CD14-positive monocyte (primary cell): ENCODE data around the gene ACAA1. TPM values are rescaled to one million over a fixed set of nuclear protein-coding genes. Genes with fewer than 3 reads are reported as not detected.
A peak's percentile ranks its signal among the peaks of the same experiment; 100 is the strongest.

Experiments
- DNase-seq, 3 donors: peaks; one replicate each; pipeline ENCODE4 v3.0.0-alpha.2; 2011 to 2022
- H2AFZ ChIP-seq: 2 replicates; pipeline ENCODE4 v1.6.0; 2012; ENCODE audit warnings: mild to moderate bottlenecking, low read depth, low read length, inconsistent platforms; ENCODE audit not compliant: insufficient read depth, poor library complexity, severe bottlenecking
- H3K27ac ChIP-seq, 2 donors: 1 replicate in 1 of 2; 2 replicates in 1 of 2; pipeline ENCODE4 v1.5.1; 2012 to 2013; ENCODE audit warnings: low read length in 2 of 2, control low read depth in 1 of 2, inconsistent platforms in 1 of 2, low read depth in 1 of 2, mild to moderate bottlenecking in 1 of 2
- H3K27me3 ChIP-seq, 2 donors: one replicate each; pipeline versions ENCODE4 v1.6.0 to v1.6.1; 2011 to 2013; ENCODE audit warnings: low read length in 2 of 2; ENCODE audit not compliant: control insufficient read depth in 2 of 2, insufficient read depth in 2 of 2
- H3K36me3 ChIP-seq, 2 donors: replicated peaks in 1 of 2; 1 replicate in 1 of 2; 2 replicates in 1 of 2; pipeline versions ENCODE4 v1.5.1 to v1.6.1; 2012 to 2013; ENCODE audit warnings: low read length in 2 of 2, control low read depth in 1 of 2, inconsistent platforms in 1 of 2, mild to moderate bottlenecking in 1 of 2; ENCODE audit not compliant: insufficient read depth in 2 of 2, control insufficient read depth in 1 of 2
- H3K4me1 ChIP-seq, 2 donors: 1 replicate in 1 of 2; 2 replicates in 1 of 2; pipeline versions ENCODE4 v1.5.1 to v1.6.1; 2012 to 2013; ENCODE audit warnings: low read length in 2 of 2, control low read depth in 1 of 2, inconsistent platforms in 1 of 2, mild to moderate bottlenecking in 1 of 2, moderate library complexity in 1 of 2; ENCODE audit not compliant: insufficient read depth in 2 of 2, control insufficient read depth in 1 of 2
- H3K4me2 ChIP-seq: replicated peaks from 2 replicates; pipeline ENCODE3; 2012; ENCODE audit warnings: low read length, moderate library complexity, mild to moderate bottlenecking; ENCODE audit not compliant: poor library complexity, severe bottlenecking; ENCODE audit errors: extremely low read depth
- H3K4me3 ChIP-seq, 3 experiments: fragments of 200-600 bp in 1 of 3; sonication (generic) in 1 of 3; replicated peaks in 1 of 3; 1 replicate in 2 of 3; 2 replicates in 1 of 3; pipeline ENCODE4 v1.5.1; 2011 to 2013; ENCODE audit warnings: low read length in 3 of 3, mild to moderate bottlenecking in 3 of 3, control low read depth in 2 of 3, low read depth in 2 of 3, inconsistent platforms in 1 of 3, moderate library complexity in 1 of 3
- H3K79me2 ChIP-seq: 2 replicates; pipeline ENCODE4 v1.6.0; 2012; ENCODE audit warnings: mild to moderate bottlenecking, control low read depth, inconsistent platforms, low read length, moderate library complexity; ENCODE audit not compliant: insufficient read depth
- H3K9ac ChIP-seq: 2 replicates; pipeline ENCODE4 v1.6.0; 2017; ENCODE audit warnings: low read length, mild to moderate bottlenecking; ENCODE audit not compliant: insufficient read depth, poor library complexity, severe bottlenecking
- H3K9me3 ChIP-seq, 2 donors: replicated peaks in 1 of 2; 1 replicate in 1 of 2; 2 replicates in 1 of 2; pipeline versions ENCODE4 v1.5.1 to v1.6.1; 2012 to 2013; ENCODE audit warnings: low read length in 2 of 2, control low read depth in 1 of 2; ENCODE audit not compliant: control insufficient read depth in 1 of 2, insufficient read depth in 1 of 2
- H4K20me1 ChIP-seq: 2 replicates; pipeline ENCODE4 v1.6.0; 2012; ENCODE audit warnings: mild to moderate bottlenecking, low read length, control low read depth, moderate library complexity; ENCODE audit not compliant: insufficient read depth
- H3K27ac Mint-ChIP-seq, 7 donors: one replicate each; pipeline ENCODE4 v1.8.0; 2020; ENCODE audit warnings: mild to moderate bottlenecking in 7 of 7, mixed read lengths in 7 of 7, moderate library complexity in 6 of 7, inconsistent platforms in 2 of 7
- H3K27me3 Mint-ChIP-seq, 3 donors: one replicate each; pipeline ENCODE4 v1.8.0; 2021 to 2022; ENCODE audit warnings: low read depth in 3 of 3, mild to moderate bottlenecking in 3 of 3, mixed read lengths in 3 of 3, moderate library complexity in 3 of 3, inconsistent platforms in 1 of 3
- H3K36me3 Mint-ChIP-seq, 2 donors: one replicate each; pipeline ENCODE4 v1.8.0; 2020; ENCODE audit warnings: mixed read lengths in 2 of 2, inconsistent platforms in 1 of 2, mild to moderate bottlenecking in 1 of 2
- H3K4me1 Mint-ChIP-seq: one replicate; pipeline ENCODE4 v1.8.0; 2020; ENCODE audit warnings: mild to moderate bottlenecking, mixed read lengths
- H3K4me3 Mint-ChIP-seq, 2 donors: one replicate each; pipeline ENCODE4 v1.8.0; 2020; ENCODE audit warnings: mild to moderate bottlenecking in 2 of 2, mixed read lengths in 2 of 2, moderate library complexity in 1 of 2
- H3K9me3 Mint-ChIP-seq, 7 donors: one replicate each; pipeline ENCODE4 v1.8.0; 2020 to 2022; ENCODE audit warnings: mixed read lengths in 7 of 7, mild to moderate bottlenecking in 6 of 7, moderate library complexity in 6 of 7, inconsistent platforms in 2 of 7
- CTCF ChIP-seq: fragments of 200-600 bp; IDR thresholded peaks from one replicate; pipeline ENCODE4 v1.8.0; 2022; ENCODE audit warnings: antibody characterized with exemption, mild to moderate bottlenecking
- WGBS: methylation state at CpG from one replicate; pipeline ENCODE4 v1.1.5; 2013; ENCODE audit warnings: missing lambda C conversion rate; ENCODE audit not compliant: insufficient coverage; 5-methylcytosine and 5-hydroxymethylcytosine counted together
- intact Hi-C, 2 donors: fragments of 100-400 bp; cut with micrococcal nuclease; formaldehyde crosslinking; loops; one replicate each; pipeline versions ENCODE4 v1.15.0 to v1.15.1; 2023
- polyA plus RNA-seq, 3 donors: library from polyadenylated mRNA; depleted of rRNA in 1 of 3; unstranded in 2 of 3; stranded (reverse) in 1 of 3; fragments of 300-500 nt in 2 of 3; fragments of >200 nt in 1 of 3; fragmentation: Illumina TruSeq in 2 of 3; gene quantifications; 1 replicate in 2 of 3; 2 replicates in 1 of 3; pipeline ENCODE4 v1.2.3, GENCODE V29; 2012 to 2021

The ACAA1 gene
- polyA plus RNA-seq, 3 donors, result 123 to 268 (median 133) TPM

GRCh38 chr3:38102444-38102814 is 34.5 kb downstream of the ACAA1 start:
- peak; percentile 58 to 90 (median 67) for DNase-seq
- H3K36me3 Mint-ChIP-seq, result peaks cover 0 to 2% of the 10 kb centered on the region in 2 donors
- H3K9me3 ChIP-seq, result no peaks in the 10 kb centered on the region
- H3K36me3 ChIP-seq, result no peaks in the 10 kb centered on the region
- no peak overlapping the region for H2AFZ ChIP-seq
- no peak for TF ChIP-seq CTCF
- peak overlapping the region; percentile 52 for H3K4me2 ChIP-seq
- H4K20me1 ChIP-seq, result no peaks in the 10 kb centered on the region
- WGBS, result no CpG with 5 or more reads among the region's 1 CpG
- peak overlapping the region in 1 of 2 donors; percentile 73 for H3K4me3 Mint-ChIP-seq
- H3K27ac ChIP-seq, result peak overlapping the region in 1 of 2 donors; percentile 60
- peaks cover 28 to 31% of the 10 kb centered on the region in 2 donors for H3K4me1 ChIP-seq
- peaks cover 1 to 7% (median 4%) of the 10 kb centered on the region in 3 donors for H3K27me3 Mint-ChIP-seq
- no peaks in the 10 kb centered on the region for H3K27me3 ChIP-seq
- peaks cover 0 to 9% (median 4%) of the 10 kb centered on the region in 7 donors for H3K9me3 Mint-ChIP-seq
- H3K9ac ChIP-seq, result no peak overlapping the region
- H3K4me3 ChIP-seq, result peak overlapping the region in 1 of 3 experiments; percentile 18
- H3K79me2 ChIP-seq, result no peaks in the 10 kb centered on the region
- H3K4me1 Mint-ChIP-seq, result peaks cover 36% of the 10 kb centered on the region
- peak overlapping the region; percentile 47 to 79 (median 70) for H3K27ac Mint-ChIP-seq
- intact Hi-C loops, result no loop called here

GRCh38 chr3:38101811-38102443 is 35.0 kb downstream of the ACAA1 start:
- Mint-ChIP-seq H3K4me3 (peak overlapping the region in 1 of 2 donors; percentile 73), H3K4me1 (peaks cover 31% of the 10 kb centered on the region), H3K27ac (peak overlapping the region; percentile 47 to 84 (median 76)), H3K36me3 (peaks cover 0 to 2% of the 10 kb centered on the region in 2 donors), H3K27me3 (peaks cover 1 to 7% (median 4%) of the 10 kb centered on the region in 3 donors), H3K9me3 (peaks cover 0 to 9% (median 4%) of the 10 kb centered on the region in 7 donors)
- Histone ChIP-seq H3K9me3 (no peaks in the 10 kb centered on the region), H2AFZ (no peak overlapping the region), H3K36me3 (no peaks in the 10 kb centered on the region), H3K4me3 (peak overlapping the region in 1 of 3 experiments; percentile 18), H4K20me1 (no peaks in the 10 kb centered on the region), H3K27ac (peak overlapping the region; percentile 35 to 60), H3K27me3 (no peaks in the 10 kb centered on the region), H3K4me2 (peak overlapping the region; percentile 52), H3K79me2 (no peaks in the 10 kb centered on the region), H3K4me1 (peaks cover 23 to 26% of the 10 kb centered on the region in 2 donors), H3K9ac (no peak overlapping the region)
- TF ChIP-seq CTCF, result no peak
- 33% methylated on average over 3 of the region's 6 CpGs for WGBS
- DNase-seq, result peak; percentile 16 to 83 (median 17)
- intact Hi-C loops, result no loop called here
